ENCODE measurements around the gene PFN3. TPM values are rescaled to one million over a fixed set of nuclear protein-coding genes. Genes with fewer than 3 reads are reported as not detected.

Gene PFN3
- total and polyA plus RNA-seq, 4 donors = not detected

- WGBS, 2 donors = 43 to 65% methylated on average over 5 of the region's 5 CpGs
- no peak for TF ChIP-seq CTCF (IDR thresholded peaks at IDR 0.05; ENCODE audit: control extremely low read depth, extremely low read depth)
- Histone ChIP-seq H3K27me3 (ENCODE audit: control insufficient read depth in 3 of 3, insufficient read depth in 3 of 3, low read length in 2 of 3) (peaks cover 0 to 2% (median 0%) of the 10 kb centered on the region in 3 donors), H3K4me1 (ENCODE audit: control insufficient read depth in 5 of 5, insufficient read depth in 5 of 5, low read length in 5 of 5) (peaks cover 8 to 18% (median 11%) of the 10 kb centered on the region in 5 donors), H3K36me3 (ENCODE audit: control insufficient read depth in 4 of 4, insufficient read depth in 4 of 4, low read length in 4 of 4) (peaks cover 0 to 6% (median 0%) of the 10 kb centered on the region in 4 donors), H3K9me3 (ENCODE audit: control insufficient read depth in 4 of 4, insufficient read depth in 3 of 4, low read length in 3 of 4) (no peaks in the 10 kb centered on the region), H3K4me3 (no peak overlapping the region), H3K9ac (ENCODE audit: insufficient read depth in 1 of 2, low read length in 2 of 2) (no peak overlapping the region), H3K27ac (ENCODE audit: low read depth in 1 of 2, low read length in 1 of 2) (no peak overlapping the region)
- no peak for ATAC-seq (ENCODE audit: insufficient read depth, low FRiP score)
- DNase-seq = no peak
These were observed 47.4 kb downstream of the PFN3 start for GRCh38 chr5:177353093-177353492.

- H3K4me1 ChIP-seq (ENCODE audit: control insufficient read depth in 5 of 5, insufficient read depth in 5 of 5, low read length in 5 of 5) = peaks cover 4 to 18% (median 11%) of the 10 kb centered on the region in 5 donors
- peaks cover 0 to 2% (median 0%) of the 10 kb centered on the region in 3 donors for H3K27me3 ChIP-seq (ENCODE audit: control insufficient read depth in 3 of 3, insufficient read depth in 3 of 3, low read length in 2 of 3)
- peak; percentile 95 to 99 (median 98) for DNase-seq
- peaks cover 0 to 15% (median 3%) of the 10 kb centered on the region in 4 donors for H3K36me3 ChIP-seq (ENCODE audit: control insufficient read depth in 4 of 4, insufficient read depth in 4 of 4, low read length in 4 of 4)
- peak within 1 kb of the TSS; percentile 88 to 99 for H3K27ac ChIP-seq (ENCODE audit: low read depth in 1 of 2, low read length in 1 of 2)
- 8% methylated on average over 53 to 55 of the region's 55 CpGs for WGBS, 2 donors
- ATAC-seq (ENCODE audit: insufficient read depth, low FRiP score) = peak; percentile 98
- no peak for TF ChIP-seq CTCF (IDR thresholded peaks at IDR 0.05; ENCODE audit: control extremely low read depth, extremely low read depth)
- H3K9ac ChIP-seq (ENCODE audit: insufficient read depth in 1 of 2, low read length in 2 of 2) = peak within 1 kb of the TSS; percentile 50 to 59
- no peaks in the 10 kb centered on the region for H3K9me3 ChIP-seq (ENCODE audit: control insufficient read depth in 4 of 4, insufficient read depth in 3 of 4, low read length in 3 of 4)
- H3K4me3 ChIP-seq = peak within 1 kb of the TSS; percentile 99
These were observed 48.8 kb downstream of the PFN3 start, which contains the start of gene LMAN2 for GRCh38 chr5:177351392-177352329. Gene LMAN2 (minus strand): TSS chr5:177351668. CDS start chr5:177351647, 21 bp downstream.

GRCh38 chr5:177350776-177351391 lies 49.6 kb downstream of the PFN3 start:
- TF ChIP-seq CTCF (IDR thresholded peaks at IDR 0.05; ENCODE audit: control extremely low read depth, extremely low read depth) = no peak
- H3K27me3 ChIP-seq (ENCODE audit: control insufficient read depth in 3 of 3, insufficient read depth in 3 of 3, low read length in 2 of 3) = peaks cover 0 to 2% (median 0%) of the 10 kb centered on the region in 3 donors
- 11 to 15% methylated on average over 19 of the region's 19 CpGs for WGBS, 2 donors
- peaks cover 4 to 18% (median 11%) of the 10 kb centered on the region in 5 donors for H3K4me1 ChIP-seq (ENCODE audit: control insufficient read depth in 5 of 5, insufficient read depth in 5 of 5, low read length in 5 of 5)
- no peak for DNase-seq
- no peaks in the 10 kb centered on the region for H3K9me3 ChIP-seq (ENCODE audit: control insufficient read depth in 4 of 4, insufficient read depth in 3 of 4, low read length in 3 of 4)
- peaks cover 0 to 18% (median 4%) of the 10 kb centered on the region in 4 donors for H3K36me3 ChIP-seq (ENCODE audit: control insufficient read depth in 4 of 4, insufficient read depth in 4 of 4, low read length in 4 of 4)
- H3K4me3 ChIP-seq = peak overlapping the region; percentile 99
- peak overlapping the region; percentile 88 to 99 for H3K27ac ChIP-seq (ENCODE audit: low read depth in 1 of 2, low read length in 1 of 2)
- ATAC-seq (ENCODE audit: insufficient read depth, low FRiP score) = no peak
- H3K9ac ChIP-seq (ENCODE audit: insufficient read depth in 1 of 2, low read length in 2 of 2) = peak overlapping the region; percentile 50 to 59

Other genes starting within 250 kb of the PFN3 start
- gene RAB24, start 96.9 kb downstream of the PFN3 start, total RNA-seq = 10 to 100 TPM; 25.9 to 29.5 TPM
- 10 to 100 TPM; 55.4 to 76.6 TPM for gene RAB24, start 96.9 kb downstream of the PFN3 start, polyA plus RNA-seq
- 100 to 1,000 TPM in 1 of 2 donors, 10 to 100 TPM in 1; 43.3 to 134 TPM for gene PRELID1, start 96.9 kb downstream of the PFN3 start, total RNA-seq
- 100 to 1,000 TPM; 133 to 236 TPM for gene PRELID1, start 96.9 kb downstream of the PFN3 start, polyA plus RNA-seq
- 1 to 10 TPM; 7.4 to 8.4 TPM for gene MXD3, start 88.8 kb downstream of the PFN3 start, total RNA-seq
- gene MXD3, start 88.8 kb downstream of the PFN3 start, polyA plus RNA-seq = 10 to 100 TPM; 17.5 to 29.0 TPM
- gene LMAN2, start 49.0 kb downstream of the PFN3 start, total RNA-seq = 100 to 1,000 TPM; 179 to 183 TPM
- gene LMAN2, start 49.0 kb downstream of the PFN3 start, polyA plus RNA-seq = 100 to 1,000 TPM; 101 to 316 TPM
- 10 to 100 TPM in 1 of 2 donors, 1 to 10 TPM in 1; 9.3 to 28.8 TPM for gene RGS14, start 42.7 kb downstream of the PFN3 start, total RNA-seq
- 10 to 100 TPM; 17.3 to 32.8 TPM for gene RGS14, start 42.7 kb downstream of the PFN3 start, polyA plus RNA-seq
- gene SLC34A1, start 16.2 kb downstream of the PFN3 start, total RNA-seq = not detected
- gene SLC34A1, start 16.2 kb downstream of the PFN3 start, polyA plus RNA-seq = under 1 TPM in 1 of 2 donors, not detected in 1; 0.02 TPM
- 1 to 10 TPM in 1 of 2 donors, not detected in 1; 1.4 TPM for gene F12, start 8.9 kb upstream of the PFN3 start, total RNA-seq
- 1 to 10 TPM; 1.3 to 1.7 TPM for gene F12, start 8.9 kb upstream of the PFN3 start, polyA plus RNA-seq
- 10 to 100 TPM; 22.4 to 58.1 TPM for gene GRK6, start 26.0 kb upstream of the PFN3 start, total RNA-seq
- 10 to 100 TPM; 20.7 to 68.0 TPM for gene GRK6, start 26.0 kb upstream of the PFN3 start, polyA plus RNA-seq
- 1 to 10 TPM; 2.9 to 7.2 TPM for gene PRR7, start 46.2 kb upstream of the PFN3 start, total RNA-seq
- 1 to 10 TPM; 1.9 to 5.0 TPM for gene PRR7, start 46.2 kb upstream of the PFN3 start, polyA plus RNA-seq
- gene DBN1, start 73.0 kb upstream of the PFN3 start, total RNA-seq = 10 to 100 TPM; 36.5 to 38.3 TPM
- 10 to 100 TPM; 18.7 to 24.1 TPM for gene DBN1, start 73.0 kb upstream of the PFN3 start, polyA plus RNA-seq
- gene PDLIM7, start 96.9 kb upstream of the PFN3 start, total RNA-seq = 100 to 1,000 TPM in 1 of 2 donors, 10 to 100 TPM in 1; 49.2 to 124 TPM
- 100 to 1,000 TPM in 1 of 2 donors, 10 to 100 TPM in 1; 65.5 to 102 TPM for gene PDLIM7, start 96.9 kb upstream of the PFN3 start, polyA plus RNA-seq
- 10 to 100 TPM; 15.6 to 73.5 TPM for gene DOK3, start 109.2 kb upstream of the PFN3 start, total RNA-seq
- 100 to 1,000 TPM in 1 of 2 donors, 10 to 100 TPM in 1; 22.0 to 146 TPM for gene DOK3, start 109.2 kb upstream of the PFN3 start, polyA plus RNA-seq
- gene DDX41, start 116.3 kb upstream of the PFN3 start, total RNA-seq = 10 to 100 TPM; 64.9 to 82.4 TPM
- 100 to 1,000 TPM in 1 of 2 donors, 10 to 100 TPM in 1; 63.2 to 110 TPM for gene DDX41, start 116.3 kb upstream of the PFN3 start, polyA plus RNA-seq
- gene FAM193B, start 153.9 kb upstream of the PFN3 start, total RNA-seq = 10 to 100 TPM; 49.0 to 92.3 TPM
- gene FAM193B, start 153.9 kb upstream of the PFN3 start, polyA plus RNA-seq = 100 to 1,000 TPM in 1 of 2 donors, 10 to 100 TPM in 1; 70.5 to 139 TPM
- 100 to 1,000 TPM in 1 of 2 donors, 10 to 100 TPM in 1; 76.4 to 232 TPM for gene TMED9, start 191.5 kb upstream of the PFN3 start, total RNA-seq
- 100 to 1,000 TPM; 133 to 325 TPM for gene TMED9, start 191.5 kb upstream of the PFN3 start, polyA plus RNA-seq
- gene B4GALT7, start 199.5 kb upstream of the PFN3 start, total RNA-seq = 10 to 100 TPM; 14.3 to 40.0 TPM
- 10 to 100 TPM; 31.1 to 31.8 TPM for gene B4GALT7, start 199.5 kb upstream of the PFN3 start, polyA plus RNA-seq

All from lung (tissue), 12 donors.